ENCODE data around the gene GPATCH8.
"Not testable (repeated sequence)": the region's sequence is repeated elsewhere in the genome, so short reads cannot be mapped to it uniquely, and the experiment has no call there.

The GPATCH8 gene

DNA sequence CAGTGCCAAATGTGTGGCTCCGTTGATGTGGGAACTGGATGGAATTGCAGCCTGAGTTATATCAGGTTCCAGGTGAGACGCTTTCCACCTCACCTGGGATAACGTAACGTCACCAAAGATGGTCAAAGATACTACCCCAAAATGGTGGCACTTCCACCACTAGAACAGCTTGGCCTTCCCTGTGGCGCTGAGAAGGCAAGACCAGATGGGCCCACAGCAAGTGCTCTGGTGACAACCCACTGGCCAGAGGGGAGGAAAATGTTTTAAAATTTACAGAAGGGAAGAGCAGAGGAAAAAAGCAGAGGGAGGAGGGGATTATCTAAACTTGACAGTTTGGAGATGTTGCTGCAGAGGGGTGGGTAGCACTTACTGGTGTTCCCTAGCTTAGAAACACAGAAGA, 106.3 kb downstream of the GPATCH8 start:
- no peak for DNase-seq (ENCODE audit: low spot score)

GRCh38 chr17:44394833-44395232, 108.4 kb downstream of the GPATCH8 start:
- no peak for DNase-seq (ENCODE audit: low spot score)

DNA sequence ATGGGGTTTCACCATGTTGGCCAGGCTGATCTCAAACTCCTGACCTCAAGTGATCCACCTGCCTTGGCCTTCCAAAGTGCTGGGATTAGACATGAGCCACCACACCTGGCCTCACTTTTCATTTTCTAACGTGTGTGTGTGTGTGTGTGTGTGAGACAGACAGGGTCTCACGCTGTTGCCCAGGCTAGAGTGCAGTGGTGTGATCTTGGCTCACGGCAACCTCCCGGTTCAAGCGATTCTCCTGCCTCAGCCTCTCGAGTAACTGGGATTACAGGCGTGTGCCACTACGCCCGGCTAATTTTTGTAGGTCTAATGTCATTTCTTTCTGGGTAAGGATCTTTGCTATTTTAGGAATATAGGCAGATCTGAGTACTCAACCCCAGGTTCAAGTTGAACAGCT, 109.1 kb downstream of the GPATCH8 start:
- not testable (repeated sequence) for DNase-seq (ENCODE audit: low spot score)

DNA sequence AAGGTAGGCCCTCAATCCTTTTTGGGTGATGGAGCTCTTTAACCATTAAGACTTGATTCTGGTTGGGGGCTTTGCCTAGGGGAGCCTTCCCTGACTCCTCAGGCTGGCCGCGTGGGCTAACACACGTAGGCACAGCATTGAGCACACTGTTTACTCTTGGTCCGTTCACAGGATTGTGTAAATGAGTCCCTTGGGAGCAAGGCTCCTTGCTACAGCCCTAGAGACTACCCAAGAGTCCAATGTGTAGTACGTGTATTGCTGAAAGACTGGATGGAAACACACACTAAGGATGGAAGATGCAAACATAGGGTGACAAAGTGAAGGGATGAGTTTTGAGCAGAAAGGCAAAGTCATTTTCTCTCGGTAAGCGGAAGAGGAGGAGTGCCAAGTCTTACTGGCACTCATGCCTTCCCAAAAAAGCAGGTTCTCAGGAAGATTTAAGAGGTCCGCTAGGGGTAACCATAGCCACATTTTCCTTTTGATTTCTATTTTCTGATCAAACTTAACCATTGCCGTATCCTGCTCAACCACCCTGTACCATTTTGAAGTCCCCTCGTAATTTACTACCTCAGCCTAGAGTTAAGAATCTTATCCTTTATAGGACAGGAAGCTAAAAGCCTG, 112.8 kb downstream of the GPATCH8 start:
- DNase-seq (ENCODE audit: low spot score), result no peak

DNA sequence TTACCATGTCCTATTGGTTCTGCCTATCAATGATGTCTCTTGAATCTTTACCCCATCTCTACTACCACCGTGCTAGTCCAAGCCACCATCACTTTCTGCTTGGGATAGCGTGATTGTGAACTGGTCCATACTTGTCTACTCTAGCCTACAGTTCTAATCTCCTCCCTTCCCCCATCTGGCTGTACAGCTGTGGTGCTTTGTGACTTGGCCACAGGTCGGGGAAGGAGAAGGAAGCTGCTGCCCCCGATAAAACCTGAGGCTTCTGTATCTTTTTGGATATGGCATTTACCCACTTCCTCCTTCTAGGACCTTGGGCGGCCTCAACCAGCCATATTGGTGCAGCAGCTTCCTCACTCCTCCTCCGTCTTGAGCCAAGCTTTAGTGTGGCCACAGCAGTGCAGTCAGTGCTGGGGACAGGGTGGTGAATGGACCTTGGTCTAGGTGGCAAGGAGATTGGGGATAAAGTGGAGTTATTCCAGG, 113.4 kb downstream of the GPATCH8 start:
- DNase-seq (ENCODE audit: low spot score), result no peak

DNA sequence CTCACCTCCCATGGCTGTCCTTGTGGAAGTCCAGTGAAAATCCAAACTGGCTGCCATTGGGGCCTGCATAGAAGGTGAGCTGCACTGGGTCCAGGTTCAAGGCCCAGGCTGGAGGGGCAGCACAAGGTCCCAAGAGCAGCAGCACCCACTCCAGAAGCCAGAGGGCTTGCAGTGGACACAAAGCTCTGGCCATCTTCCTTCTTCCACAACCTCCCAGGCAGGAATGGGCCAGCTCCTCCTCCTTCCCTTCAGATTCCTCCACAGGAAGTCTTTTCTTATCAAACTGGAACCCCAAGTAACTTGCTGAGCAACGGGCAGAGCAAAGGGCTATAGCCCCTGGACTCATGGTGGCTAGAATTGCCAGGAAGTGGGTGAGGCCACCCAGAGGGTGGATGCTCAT, 113.9 kb downstream of the GPATCH8 start, which contains the start of gene ITGA2B:
Gene ITGA2B (minus strand): TSS at position 369 of the 400 bp plus-strand sequence. CDS start 176 bp downstream, at position 193.
- no peak for DNase-seq (ENCODE audit: low spot score)

GRCh38 chr17:44387804-44388203, 115.4 kb downstream of the GPATCH8 start:
- no peak for DNase-seq (ENCODE audit: low spot score)

GRCh38 chr17:44386182-44386525, 117.1 kb downstream of the GPATCH8 start:
- no peak for DNase-seq (ENCODE audit: low spot score)

DNA sequence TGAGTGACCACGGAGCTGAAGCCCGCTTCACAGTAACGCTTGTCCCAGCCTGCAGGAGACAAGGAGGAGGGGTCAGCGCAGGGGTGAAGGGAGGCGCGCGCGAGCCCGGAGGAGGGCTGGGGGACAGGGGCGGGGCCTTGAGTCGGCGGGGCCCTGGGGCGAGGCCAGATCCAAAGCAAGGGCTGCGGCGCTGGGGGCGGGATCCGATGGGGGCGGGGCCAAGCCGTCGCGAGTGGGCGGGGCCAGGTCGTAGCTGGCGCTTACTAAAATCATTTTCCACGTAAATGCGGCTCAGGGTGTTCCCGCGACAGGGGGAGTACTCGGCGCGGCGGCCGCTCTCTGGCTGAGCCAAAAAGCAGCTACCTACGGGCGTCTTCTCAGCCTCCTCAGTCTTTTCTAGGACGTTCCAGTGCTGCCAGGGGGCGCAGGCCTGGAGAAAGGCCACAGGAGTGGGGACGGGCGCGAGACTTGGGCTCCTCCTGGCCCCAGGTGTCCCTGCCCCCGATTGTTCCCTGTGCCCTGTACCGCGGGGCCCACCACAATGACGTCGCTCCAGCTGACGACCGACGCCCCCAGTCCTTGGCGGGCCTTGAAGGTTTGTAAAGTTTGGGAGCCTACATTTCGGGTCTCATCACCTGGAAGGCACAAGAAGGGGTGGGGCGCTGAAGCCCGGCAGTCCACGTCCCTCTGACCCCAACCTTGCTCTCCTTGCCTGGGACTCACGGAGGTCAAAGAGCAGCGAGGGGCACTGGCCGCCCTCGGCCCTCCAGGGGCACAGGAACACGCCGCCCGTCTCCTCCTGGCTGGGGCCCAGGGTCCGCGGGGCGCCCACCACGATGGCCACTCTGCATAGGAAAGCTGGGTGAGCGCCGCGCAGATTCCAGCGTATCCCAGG, 117.7 kb downstream of the GPATCH8 start:
- DNase-seq (ENCODE audit: low spot score), result peak; percentile 56

- no peak for DNase-seq (ENCODE audit: low spot score)
Measured at GRCh38 chr17:44384823-44385286, 118.4 kb downstream of the GPATCH8 start.

- no peak for DNase-seq (ENCODE audit: low spot score)
Measured at GRCh38 chr17:44384281-44384822, 118.9 kb downstream of the GPATCH8 start.

DNA sequence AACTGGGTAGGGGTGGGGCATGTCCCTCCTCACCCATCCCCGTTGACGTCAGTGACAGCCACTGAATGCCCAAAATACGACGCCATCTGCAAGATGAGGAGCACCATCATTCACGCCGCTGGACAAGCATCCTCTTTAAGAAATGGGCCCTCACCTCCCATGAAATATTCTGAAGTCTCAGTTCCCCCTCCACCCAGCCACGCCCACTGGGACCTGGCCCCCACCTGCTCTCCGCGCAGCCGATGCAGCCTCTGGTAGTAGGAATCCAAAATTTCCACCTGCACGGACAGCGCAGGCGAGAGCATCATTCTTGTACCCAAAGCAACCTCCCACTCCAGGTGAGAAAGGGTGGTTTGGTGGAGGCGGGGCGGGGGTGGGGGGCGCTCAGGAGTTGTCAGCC, 119.3 kb downstream of the GPATCH8 start:
- DNase-seq (ENCODE audit: low spot score), result no peak

GRCh38 chr17:44383363-44383762, 119.8 kb downstream of the GPATCH8 start:
- DNase-seq (ENCODE audit: low spot score), result no peak

DNA sequence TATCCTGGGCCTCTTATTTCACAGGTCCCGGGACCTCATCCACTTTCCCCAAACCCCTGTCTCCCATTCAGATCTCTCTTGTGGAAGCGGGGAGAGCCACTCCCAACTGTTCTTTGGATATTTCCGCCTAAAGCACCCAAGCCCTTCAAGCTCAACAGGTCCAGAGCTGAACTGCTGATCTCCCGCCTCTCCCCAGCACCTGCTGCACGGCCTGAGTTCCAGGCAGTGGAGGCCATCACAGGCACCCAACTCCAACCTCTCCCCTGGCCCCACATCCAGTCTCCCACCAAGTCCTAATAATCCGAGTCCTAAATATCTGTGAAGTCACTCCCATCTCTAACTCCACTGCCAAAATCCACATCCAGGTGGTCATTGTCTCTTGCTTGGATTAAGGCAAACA, 120.3 kb downstream of the GPATCH8 start:
- no peak for DNase-seq (ENCODE audit: low spot score)

DNA sequence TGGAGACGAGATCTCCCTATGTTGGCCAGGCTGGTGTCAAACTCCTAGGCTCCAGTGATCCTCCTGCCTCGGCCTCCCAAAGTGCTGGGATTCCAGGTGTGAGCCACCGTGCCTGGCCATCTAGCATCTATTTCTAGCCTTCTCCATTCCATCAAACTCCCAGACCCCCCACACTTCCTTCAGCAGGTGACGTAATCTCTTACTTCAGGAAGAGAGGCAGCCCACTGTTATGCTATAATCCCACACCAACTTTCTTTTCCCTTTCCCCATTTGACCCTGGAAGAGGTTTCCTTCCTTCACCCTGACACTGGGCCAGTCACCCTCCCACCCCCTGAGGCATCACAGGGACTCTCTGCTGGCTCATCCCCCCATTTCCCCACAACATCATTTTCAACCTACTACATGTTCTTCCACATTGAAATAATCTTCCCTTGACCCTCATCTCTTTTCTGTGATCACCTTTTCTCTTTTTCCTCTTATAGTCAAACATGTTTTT, 121.3 kb downstream of the GPATCH8 start:
- no peak for DNase-seq (ENCODE audit: low spot score)

DNA sequence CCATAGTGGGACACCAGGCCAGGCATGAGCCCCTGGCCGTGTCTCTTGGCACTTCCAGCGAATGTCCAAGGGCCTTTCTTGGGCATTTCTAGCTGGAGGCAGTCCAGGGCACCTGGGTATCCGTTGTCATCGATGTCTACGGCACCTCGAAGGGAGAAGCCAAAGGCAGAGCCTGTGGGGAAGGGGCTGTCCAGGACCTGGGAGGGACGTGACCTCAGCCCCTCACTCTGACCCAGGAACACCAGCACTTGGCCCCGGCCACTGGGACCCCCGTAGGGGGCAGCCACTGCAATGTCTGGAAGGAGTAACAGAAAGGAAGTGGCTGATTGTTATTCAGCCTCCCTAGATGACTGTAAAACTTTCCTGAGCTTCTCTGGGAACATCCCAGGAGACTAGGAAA, 122.4 kb downstream of the GPATCH8 start:
- DNase-seq (ENCODE audit: low spot score), result no peak

DNA sequence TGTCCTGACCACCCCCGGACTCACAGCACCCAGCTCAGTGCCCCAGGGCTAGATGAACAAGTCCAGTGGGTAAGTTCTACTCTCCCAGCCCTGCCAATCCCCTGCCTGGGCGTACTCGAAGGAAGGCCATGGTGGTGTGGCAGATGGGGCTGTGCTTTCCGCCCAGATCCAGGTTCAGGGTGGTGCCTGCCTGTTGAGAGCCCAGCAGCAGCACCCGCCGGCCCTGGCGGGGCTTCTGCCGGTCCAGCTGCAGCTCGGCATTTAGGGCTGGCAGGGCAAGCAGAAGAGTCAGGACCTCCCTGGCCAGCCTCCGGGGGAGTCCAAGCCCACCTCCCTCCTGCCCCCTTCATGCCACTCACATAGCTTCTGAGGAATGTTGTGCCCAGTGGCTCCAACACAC, 123.3 kb downstream of the GPATCH8 start:
- no peak for DNase-seq (ENCODE audit: low spot score)

DNA sequence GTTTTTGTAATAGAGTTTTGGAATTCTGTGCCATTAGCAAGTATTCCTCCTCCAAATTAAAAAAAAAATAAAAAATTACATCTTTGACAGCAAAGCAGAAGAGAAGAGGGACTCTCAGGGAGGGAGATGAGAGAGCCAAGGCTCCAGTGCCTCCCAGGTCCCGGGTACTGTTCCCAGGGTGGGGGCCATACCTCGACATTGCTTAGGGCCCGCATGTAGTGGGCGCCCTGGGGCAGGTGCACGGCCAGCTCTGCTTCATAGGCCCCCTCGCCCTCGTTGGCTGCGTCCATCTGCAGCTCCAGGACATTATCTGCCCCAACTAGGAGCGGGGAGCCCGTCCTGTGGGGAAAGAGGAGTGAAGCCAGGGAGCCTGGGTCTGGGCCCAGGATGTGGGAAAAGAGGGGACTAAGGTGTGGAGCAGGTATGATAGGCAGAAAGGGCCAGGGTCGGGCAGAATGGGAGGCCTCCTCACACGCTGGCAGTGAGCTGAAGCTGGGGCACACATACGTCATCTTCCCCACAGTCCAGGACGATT, 125.0 kb downstream of the GPATCH8 start:
- no peak for DNase-seq (ENCODE audit: low spot score)

GRCh38 chr17:44376779-44377178, 126.4 kb downstream of the GPATCH8 start:
- no peak for DNase-seq (ENCODE audit: low spot score)

DNA sequence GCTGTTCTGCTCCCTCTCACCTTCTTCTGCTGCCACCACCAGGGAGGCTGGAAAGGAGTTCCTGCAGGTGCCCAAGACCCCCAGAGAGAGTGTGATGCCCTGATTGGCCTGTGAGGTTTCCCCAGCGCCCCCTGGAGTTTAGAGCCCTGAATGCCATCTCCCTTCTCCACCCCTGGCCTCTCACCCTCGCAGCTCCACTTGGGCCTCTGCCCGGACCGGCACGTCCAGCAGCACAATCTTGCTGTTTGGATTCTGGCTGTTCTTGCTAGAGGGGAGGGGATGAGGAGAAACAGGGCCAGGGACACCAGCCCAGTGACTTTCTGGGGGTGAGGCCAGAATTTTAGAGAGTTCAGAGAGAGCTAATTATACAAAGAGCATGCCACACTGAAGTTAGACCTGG, 127.1 kb downstream of the GPATCH8 start:
- peak; percentile 63 for DNase-seq (ENCODE audit: low spot score)

DNA sequence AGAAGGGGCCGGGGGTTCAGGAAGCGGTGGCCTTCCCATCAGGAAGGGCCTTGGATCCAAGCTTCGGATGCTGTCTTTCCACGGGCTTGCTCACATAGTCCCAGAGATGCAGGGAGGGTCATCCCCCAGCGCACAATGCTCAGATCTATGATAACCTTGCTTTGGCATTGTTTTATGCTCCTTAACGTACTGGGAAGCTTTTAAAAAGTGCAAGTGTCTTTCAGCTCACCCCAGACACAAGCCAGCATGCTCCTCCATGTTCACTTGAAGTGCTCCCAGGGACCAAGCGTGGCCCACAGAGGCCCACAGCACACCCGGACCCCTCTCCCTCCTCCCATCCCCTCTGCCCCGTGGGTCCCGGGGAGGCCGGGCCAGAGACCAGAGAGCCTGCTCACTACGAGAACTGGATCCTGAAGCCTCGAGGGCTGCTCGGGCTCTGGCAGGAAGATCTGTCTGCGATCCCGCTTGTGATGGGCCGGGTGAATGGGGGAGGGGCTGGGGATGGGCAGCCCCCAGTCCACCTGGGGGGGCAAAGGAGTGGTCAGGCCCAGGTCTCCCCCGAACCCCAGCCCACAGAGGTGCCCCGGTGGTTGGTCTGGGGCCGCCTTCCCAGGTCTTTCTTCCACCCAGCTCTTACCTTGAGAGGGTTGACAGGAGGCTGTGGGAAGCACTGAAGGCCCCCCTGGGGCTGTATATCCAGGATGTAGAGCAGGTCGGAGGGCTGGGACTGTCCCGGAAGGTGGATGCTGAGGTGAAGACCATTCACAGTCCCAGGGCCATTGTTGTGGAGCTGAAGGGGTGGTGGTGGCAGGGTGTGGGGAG, 127.8 kb downstream of the GPATCH8 start:
- DNase-seq (ENCODE audit: low spot score), result no peak
